Activated CD8-positive, alpha-beta memory T cell treated with anti-CD3 and anti-CD28 coated beads, Interleukin-2, amount 50 U/mL, for 1 hour (primary cell): ENCODE data around the gene LHX6.

ENCODE experiments used
- DNase-seq: peaks from one replicate; pipeline ENCODE4 v3.0.0-alpha.2; 2020; ENCODE audit errors: extremely low read depth

The LHX6 gene

GRCh38 chr9:122190597-122191381 is 38.0 kb downstream of the LHX6 start:
- DNase-seq, result no peak

GRCh38 chr9:122188369-122188768 is 40.4 kb downstream of the LHX6 start:
- no peak for DNase-seq

- no peak for DNase-seq
Measured at GRCh38 chr9:122186777-122187470, 41.8 kb downstream of the LHX6 start.

- DNase-seq, result no peak
Measured at GRCh38 chr9:122186301-122186700, 42.5 kb downstream of the LHX6 start.

- no peak for DNase-seq
Measured at GRCh38 chr9:122184551-122184950, 44.2 kb downstream of the LHX6 start.

GRCh38 chr9:122183501-122183900 is 45.3 kb downstream of the LHX6 start:
- DNase-seq, result no peak

GRCh38 chr9:122180633-122181032 is 48.1 kb downstream of the LHX6 start:
- DNase-seq, result no peak

- DNase-seq, result no peak
Measured at GRCh38 chr9:122179690-122180074, 49.1 kb downstream of the LHX6 start.

GRCh38 chr9:122179054-122179689 is 49.6 kb downstream of the LHX6 start:
- DNase-seq, result no peak

- no peak for DNase-seq
Measured at GRCh38 chr9:122176916-122177315, 51.8 kb downstream of the LHX6 start.

- no peak for DNase-seq
Measured at GRCh38 chr9:122173670-122174069, 55.1 kb downstream of the LHX6 start.

- DNase-seq, result no peak
Measured at GRCh38 chr9:122172131-122172530, 56.6 kb downstream of the LHX6 start.

- no peak for DNase-seq
Measured at GRCh38 chr9:122168356-122168755, 60.4 kb downstream of the LHX6 start.

- no peak for DNase-seq
Measured at GRCh38 chr9:122164286-122164685, 64.5 kb downstream of the LHX6 start.

GRCh38 chr9:122162415-122162814 is 66.3 kb downstream of the LHX6 start:
- no peak for DNase-seq

GRCh38 chr9:122159925-122160246 is 68.9 kb downstream of the LHX6 start:
- DNase-seq, result no peak

GRCh38 chr9:122159026-122159924 is 69.5 kb downstream of the LHX6 start, which contains the start of the genes MORN5 and NDUFA8:
Gene MORN5, plus strand, starts transcription at chr9:122159908. Its CDS starts 65 bp downstream, at chr9:122159973.
Gene NDUFA8, minus strand, starts transcription at chr9:122159779. Its CDS starts 102 bp downstream, at chr9:122159677.
- peak; percentile 90 for DNase-seq

- DNase-seq, result no peak
Measured at GRCh38 chr9:122158202-122158601, 70.6 kb downstream of the LHX6 start.

- DNase-seq, result no peak
Measured at GRCh38 chr9:122155796-122156195, 73.0 kb downstream of the LHX6 start.
